ENCODE results near the gene RAB26.

DNA sequence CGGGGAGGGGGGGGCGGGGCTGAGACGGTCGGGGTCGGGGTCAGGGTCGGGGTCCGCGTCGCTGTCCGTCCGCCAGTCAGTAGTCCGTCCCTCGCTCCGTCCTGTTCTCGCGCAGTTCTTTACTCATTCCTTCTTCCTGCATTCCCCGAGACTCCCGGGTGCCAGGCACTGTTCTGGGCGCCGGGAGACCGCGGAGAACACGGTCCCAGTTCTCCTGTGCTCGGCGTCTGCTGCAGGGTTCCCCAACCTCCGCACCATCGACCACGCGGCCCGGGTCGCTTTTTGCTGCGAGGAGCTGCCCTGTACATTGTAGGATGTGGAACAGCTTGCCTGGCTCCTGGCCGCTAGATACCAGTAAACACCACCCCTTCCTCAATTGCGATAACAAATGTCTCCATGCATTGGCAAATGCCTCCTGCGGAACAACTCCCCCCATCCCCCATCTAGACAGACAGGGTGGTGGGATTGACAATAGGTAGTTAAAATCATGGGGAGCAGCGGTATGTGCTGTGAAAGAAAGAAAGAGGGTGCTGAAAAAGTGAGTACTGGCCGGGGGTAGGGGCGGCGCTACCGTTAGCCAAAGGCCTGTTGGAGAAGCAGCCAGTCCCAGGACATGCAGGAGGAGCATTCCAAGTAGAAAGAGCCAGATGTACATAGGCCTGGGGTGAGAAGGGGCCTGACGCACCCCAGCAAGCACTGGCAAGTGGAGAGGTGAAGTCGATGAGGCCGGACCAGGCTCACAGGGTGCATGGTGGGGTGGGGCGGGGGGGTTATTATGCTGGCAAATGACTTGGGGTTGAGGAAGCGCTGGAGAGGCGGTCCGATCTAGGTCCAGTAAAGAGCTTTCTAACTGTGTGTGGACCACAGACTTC, 7.8 kb downstream of the RAB26 start:
- no peak for TF ChIP-seq POLR2A (IDR thresholded peaks at IDR 0.05)
- TF ChIP-seq, protein P1, sequence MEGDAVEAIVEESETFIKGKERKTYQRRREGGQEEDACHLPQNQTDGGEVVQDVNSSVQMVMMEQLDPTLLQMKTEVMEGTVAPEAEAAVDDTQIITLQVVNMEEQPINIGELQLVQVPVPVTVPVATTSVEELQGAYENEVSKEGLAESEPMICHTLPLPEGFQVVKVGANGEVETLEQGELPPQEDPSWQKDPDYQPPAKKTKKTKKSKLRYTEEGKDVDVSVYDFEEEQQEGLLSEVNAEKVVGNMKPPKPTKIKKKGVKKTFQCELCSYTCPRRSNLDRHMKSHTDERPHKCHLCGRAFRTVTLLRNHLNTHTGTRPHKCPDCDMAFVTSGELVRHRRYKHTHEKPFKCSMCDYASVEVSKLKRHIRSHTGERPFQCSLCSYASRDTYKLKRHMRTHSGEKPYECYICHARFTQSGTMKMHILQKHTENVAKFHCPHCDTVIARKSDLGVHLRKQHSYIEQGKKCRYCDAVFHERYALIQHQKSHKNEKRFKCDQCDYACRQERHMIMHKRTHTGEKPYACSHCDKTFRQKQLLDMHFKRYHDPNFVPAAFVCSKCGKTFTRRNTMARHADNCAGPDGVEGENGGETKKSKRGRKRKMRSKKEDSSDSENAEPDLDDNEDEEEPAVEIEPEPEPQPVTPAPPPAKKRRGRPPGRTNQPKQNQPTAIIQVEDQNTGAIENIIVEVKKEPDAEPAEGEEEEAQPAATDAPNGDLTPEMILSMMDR (IDR thresholded peaks at IDR 0.05), result no peak
